WTC11 (cell line): ENCODE measurements around the gene UTS2B.

Source experiments
- ZNF138 ChIP-seq: sonication (generic); formaldehyde crosslinking; conservative IDR thresholded peaks from 2 replicates; pipeline ENCODE4 v1.8.1; 2022; ENCODE audit warnings: mild to moderate bottlenecking, moderate library complexity, missing genetic modification reagents
- TF ChIP-seq, protein P1 (sequence below): fragments of 200-600 bp; IDR thresholded peaks from 2 replicates; pipeline ENCODE4 v1.8.0; 2022; ENCODE audit warnings: antibody characterized with exemption

GRCh38 chr3:191357909-191358308 is 27.6 kb upstream of the UTS2B start:
- TF ChIP-seq ZNF138 (CRISPR knock-in tag): no peak
- TF ChIP-seq, protein P1, sequence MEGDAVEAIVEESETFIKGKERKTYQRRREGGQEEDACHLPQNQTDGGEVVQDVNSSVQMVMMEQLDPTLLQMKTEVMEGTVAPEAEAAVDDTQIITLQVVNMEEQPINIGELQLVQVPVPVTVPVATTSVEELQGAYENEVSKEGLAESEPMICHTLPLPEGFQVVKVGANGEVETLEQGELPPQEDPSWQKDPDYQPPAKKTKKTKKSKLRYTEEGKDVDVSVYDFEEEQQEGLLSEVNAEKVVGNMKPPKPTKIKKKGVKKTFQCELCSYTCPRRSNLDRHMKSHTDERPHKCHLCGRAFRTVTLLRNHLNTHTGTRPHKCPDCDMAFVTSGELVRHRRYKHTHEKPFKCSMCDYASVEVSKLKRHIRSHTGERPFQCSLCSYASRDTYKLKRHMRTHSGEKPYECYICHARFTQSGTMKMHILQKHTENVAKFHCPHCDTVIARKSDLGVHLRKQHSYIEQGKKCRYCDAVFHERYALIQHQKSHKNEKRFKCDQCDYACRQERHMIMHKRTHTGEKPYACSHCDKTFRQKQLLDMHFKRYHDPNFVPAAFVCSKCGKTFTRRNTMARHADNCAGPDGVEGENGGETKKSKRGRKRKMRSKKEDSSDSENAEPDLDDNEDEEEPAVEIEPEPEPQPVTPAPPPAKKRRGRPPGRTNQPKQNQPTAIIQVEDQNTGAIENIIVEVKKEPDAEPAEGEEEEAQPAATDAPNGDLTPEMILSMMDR: no peak
